Activated B cell treated with CpG ODN at 0.5 μM for 24 hours (primary cell): ENCODE results near the gene IL17RC. TPM values are rescaled to one million over a fixed set of nuclear protein-coding genes. Genes with fewer than 3 reads are reported as not detected.
"Not testable (repeated sequence)": the region's sequence is repeated elsewhere in the genome, so short reads cannot be mapped to it uniquely, and the experiment has no call there.

Experiments
- ATAC-seq: fragments of 200-7000 bp; cut with Tn5 transposase; one replicate; pipeline ENCODE4 v1.10.0; 2021; ENCODE audit warnings: low read depth, mild to moderate bottlenecking, moderate library complexity
- CTCF ChIA-PET: fragments of 350-600 bp; sonication (Branson Sonifier 250); formaldehyde crosslinking; loops from one replicate; lab custom pipeline; 2021; ENCODE audit warnings: antibody characterized with exemption; lab: Charles Lee
- POLR2A ChIA-PET: fragments of 350-600 bp; sonication (Branson Sonifier 250); formaldehyde crosslinking; loops from one replicate; lab custom pipeline; 2021; ENCODE audit warnings: antibody characterized with exemption; lab: Charles Lee
- DNase-seq: peaks from one replicate; pipeline ENCODE4 v3.0.0; 2022
- H3K27ac Mint-ChIP-seq: one replicate; pipeline ENCODE4 v1.8.0; 2020; ENCODE audit warnings: mixed read lengths
- H3K27me3 Mint-ChIP-seq: one replicate; pipeline ENCODE4 v1.8.0; 2021; ENCODE audit warnings: mixed read lengths
- H3K36me3 Mint-ChIP-seq: one replicate; pipeline ENCODE4 v1.8.0; 2021; ENCODE audit warnings: low read depth, mixed read lengths
- H3K4me1 Mint-ChIP-seq: one replicate; pipeline ENCODE4 v1.8.0; 2021; ENCODE audit warnings: mixed read lengths
- H3K4me3 Mint-ChIP-seq: one replicate; pipeline ENCODE4 v1.8.0; 2020; ENCODE audit warnings: mild to moderate bottlenecking, mixed read lengths
- H3K9me3 Mint-ChIP-seq: one replicate; pipeline ENCODE4 v1.8.0; 2020; ENCODE audit warnings: mixed read lengths
- CTCF ChIP-seq: fragments of 200-600 bp; IDR thresholded peaks from one replicate; pipeline ENCODE4 v1.8.0; 2022; ENCODE audit warnings: antibody characterized with exemption, mild to moderate bottlenecking
- intact Hi-C: fragments of 100-400 bp; cut with micrococcal nuclease; formaldehyde crosslinking; loops from one replicate; pipeline ENCODE4 v1.15.1; 2024
- total RNA-seq: library from RNA; stranded (reverse); gene quantifications from 2 replicates; pipeline ENCODE4 v1.2.3, GENCODE V29; 2022

Gene IL17RC
- total RNA-seq, 1 donor from 2014 or later, result 0.11 TPM

GRCh38 chr3:9899289-9899791, 17.6 kb upstream of the IL17RC start:
- H3K36me3 Mint-ChIP-seq, result peaks cover 6% of the 10 kb centered on the region
- no peaks in the 10 kb centered on the region for H3K27me3 Mint-ChIP-seq
- POLR2A ChIA-PET, result no interaction called here
- CTCF ChIA-PET, result no interaction called here
- TF ChIP-seq CTCF, result no peak
- H3K9me3 Mint-ChIP-seq, result no peaks in the 10 kb centered on the region
- H3K27ac Mint-ChIP-seq, result no peak overlapping the region
- no peak overlapping the region for H3K4me3 Mint-ChIP-seq
- intact Hi-C loops, result no loop called here
- no peak for ATAC-seq
- no peak for DNase-seq
- peaks cover 20% of the 10 kb centered on the region for H3K4me1 Mint-ChIP-seq

GRCh38 chr3:9900965-9901415, 15.9 kb upstream of the IL17RC start:
- H3K4me3 Mint-ChIP-seq, DNase-seq, H3K27me3 Mint-ChIP-seq, ATAC-seq, H3K27ac Mint-ChIP-seq, intact Hi-C loops, H3K4me1 Mint-ChIP-seq, H3K9me3 Mint-ChIP-seq, CTCF ChIA-PET, H3K36me3 Mint-ChIP-seq: not testable (repeated sequence)
- POLR2A ChIA-PET, result interaction anchor here (0.6 kb wide), 1 partner anchor 11 kb away, joined by 3 read pairs; no protein-coding TSS in a partner anchor

- H3K27ac Mint-ChIP-seq, result no peak overlapping the region
- H3K9me3 Mint-ChIP-seq, result no peaks in the 10 kb centered on the region
- ATAC-seq (no peak), DNase-seq (no peak)
- H3K4me3 Mint-ChIP-seq, result no peak overlapping the region
- CTCF ChIA-PET, result no interaction called here
- intact Hi-C loops, result no loop called here
- H3K27me3 Mint-ChIP-seq, result no peaks in the 10 kb centered on the region
- POLR2A ChIA-PET, result interaction anchor here (0.7 kb wide), 1 partner anchor 135 kb away, joined by 9 read pairs; no protein-coding TSS in a partner anchor
- H3K4me1 Mint-ChIP-seq, result peaks cover 8% of the 10 kb centered on the region
- no peaks in the 10 kb centered on the region for H3K36me3 Mint-ChIP-seq
- no peak for TF ChIP-seq CTCF
These were observed 14.9 kb upstream of the IL17RC start for GRCh38 chr3:9901967-9902366.

- no peak within 1 kb of the TSS for H3K27ac Mint-ChIP-seq
- TF ChIP-seq CTCF, result no peak
- no peak for DNase-seq
- ChIA-PET POLR2A (interaction anchor here (1.0 kb wide), 1 partner anchor 12 kb away, joined by 3 read pairs; no protein-coding TSS in a partner anchor), CTCF (no interaction called here)
- intact Hi-C loops, result no loop called here
- ATAC-seq, result no peak
- H3K36me3 Mint-ChIP-seq, result no peaks in the 10 kb centered on the region
- no peaks in the 10 kb centered on the region for H3K9me3 Mint-ChIP-seq
- H3K4me1 Mint-ChIP-seq, result peaks cover 7% of the 10 kb centered on the region
- no peaks in the 10 kb centered on the region for H3K27me3 Mint-ChIP-seq
- H3K4me3 Mint-ChIP-seq, result no peak within 1 kb of the TSS
These were observed 14.3 kb upstream of the IL17RC start, which contains the start of gene IL17RE for GRCh38 chr3:9902372-9903237. Gene IL17RE, plus strand, starts transcription at chr3:9902848. Its CDS starts 85 bp downstream, at chr3:9902933.

GRCh38 chr3:9903238-9903624, 13.7 kb upstream of the IL17RC start:
- CTCF ChIA-PET, result no interaction called here
- no peak for TF ChIP-seq CTCF

More at GRCh38 chr3:9903238-9903624, 13.7 kb upstream of the IL17RC start:
- Mint-ChIP-seq H3K27me3 (no peaks in the 10 kb centered on the region), H3K36me3 (no peaks in the 10 kb centered on the region), H3K9me3 (no peaks in the 10 kb centered on the region), H3K27ac (no peak overlapping the region), H3K4me1 (peaks cover 3% of the 10 kb centered on the region), H3K4me3 (no peak overlapping the region)
- intact Hi-C loops, result no loop called here
- DNase-seq, result no peak
- POLR2A ChIA-PET, result interaction anchor here (1.0 kb wide), 1 partner anchor 12 kb away, joined by 3 read pairs; no protein-coding TSS in a partner anchor
- ATAC-seq, result no peak
